ENCODE measurements around the gene EPHA7. TPM values are rescaled to one million over a fixed set of nuclear protein-coding genes. Genes with fewer than 3 reads are reported as not detected.

The EPHA7 gene
- total and polyA plus RNA-seq, 4 donors: under 0.01 to 0.37 (median 0.01) TPM; not detected in 1

DNA sequence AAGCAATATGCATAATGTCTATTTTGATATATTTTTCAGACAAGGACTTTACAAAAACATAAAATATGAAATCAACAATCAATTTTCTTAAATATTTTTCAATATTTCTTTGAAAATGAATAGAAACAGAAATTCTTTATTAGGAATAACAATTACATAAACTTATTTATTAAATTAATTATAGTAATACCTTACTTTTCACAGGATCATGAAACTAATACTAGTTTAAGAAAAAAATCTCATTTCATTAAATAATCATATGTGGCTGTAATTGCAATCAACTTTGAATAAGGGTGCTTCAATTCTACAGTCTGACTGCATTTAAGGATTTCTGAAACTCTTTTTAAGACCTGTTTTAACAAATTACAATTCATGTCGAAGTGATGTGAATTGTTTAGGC lies 26.6 kb downstream of the EPHA7 start:
- WGBS: 73% methylated on average over 1 of the region's 1 CpG

DNA sequence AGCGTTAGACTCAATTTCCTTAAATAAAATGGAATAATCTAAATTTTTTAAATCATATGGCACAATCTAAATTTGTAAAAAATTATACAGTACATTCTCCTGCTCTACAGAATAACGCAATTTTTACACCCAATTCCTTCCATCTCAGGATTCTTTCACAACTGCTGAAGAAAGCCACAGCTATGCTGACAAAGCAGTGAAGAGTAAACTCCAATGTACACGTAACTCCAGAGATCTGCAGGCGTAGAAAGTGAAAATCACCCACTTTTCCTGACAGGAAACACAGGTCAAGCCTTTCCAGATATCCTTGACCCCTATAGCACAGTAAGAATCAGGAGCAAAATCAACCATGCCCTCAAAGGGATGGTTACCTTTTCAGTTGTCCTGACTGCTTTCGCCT lies 27.4 kb downstream of the EPHA7 start:
- no peak for DNase-seq (ENCODE audit: low spot score)
- H3K27ac ChIP-seq (ENCODE audit: low read depth in 1 of 2, low read length in 2 of 2): no peak overlapping the region
- no peaks in the 10 kb centered on the region for H3K9me3 ChIP-seq (ENCODE audit: control insufficient read depth in 4 of 4, low read length in 3 of 4)
- WGBS: 36% methylated on average over 5 of the region's 5 CpGs
- H3K36me3 ChIP-seq (ENCODE audit: control insufficient read depth in 4 of 4, insufficient read depth in 3 of 4, low read depth in 1 of 4, low read length in 3 of 4): no peaks in the 10 kb centered on the region
- no peak for TF ChIP-seq FOXA2 (IDR thresholded peaks at IDR 0.05)
- no peak for TF ChIP-seq TAF1 (conservative IDR thresholded peaks at IDR 0.05)
- TF ChIP-seq YY1 (IDR thresholded peaks at IDR 0.05): no peak
- no peak for TF ChIP-seq NR2F2 (IDR thresholded peaks at IDR 0.05)
- TF ChIP-seq, protein P1, sequence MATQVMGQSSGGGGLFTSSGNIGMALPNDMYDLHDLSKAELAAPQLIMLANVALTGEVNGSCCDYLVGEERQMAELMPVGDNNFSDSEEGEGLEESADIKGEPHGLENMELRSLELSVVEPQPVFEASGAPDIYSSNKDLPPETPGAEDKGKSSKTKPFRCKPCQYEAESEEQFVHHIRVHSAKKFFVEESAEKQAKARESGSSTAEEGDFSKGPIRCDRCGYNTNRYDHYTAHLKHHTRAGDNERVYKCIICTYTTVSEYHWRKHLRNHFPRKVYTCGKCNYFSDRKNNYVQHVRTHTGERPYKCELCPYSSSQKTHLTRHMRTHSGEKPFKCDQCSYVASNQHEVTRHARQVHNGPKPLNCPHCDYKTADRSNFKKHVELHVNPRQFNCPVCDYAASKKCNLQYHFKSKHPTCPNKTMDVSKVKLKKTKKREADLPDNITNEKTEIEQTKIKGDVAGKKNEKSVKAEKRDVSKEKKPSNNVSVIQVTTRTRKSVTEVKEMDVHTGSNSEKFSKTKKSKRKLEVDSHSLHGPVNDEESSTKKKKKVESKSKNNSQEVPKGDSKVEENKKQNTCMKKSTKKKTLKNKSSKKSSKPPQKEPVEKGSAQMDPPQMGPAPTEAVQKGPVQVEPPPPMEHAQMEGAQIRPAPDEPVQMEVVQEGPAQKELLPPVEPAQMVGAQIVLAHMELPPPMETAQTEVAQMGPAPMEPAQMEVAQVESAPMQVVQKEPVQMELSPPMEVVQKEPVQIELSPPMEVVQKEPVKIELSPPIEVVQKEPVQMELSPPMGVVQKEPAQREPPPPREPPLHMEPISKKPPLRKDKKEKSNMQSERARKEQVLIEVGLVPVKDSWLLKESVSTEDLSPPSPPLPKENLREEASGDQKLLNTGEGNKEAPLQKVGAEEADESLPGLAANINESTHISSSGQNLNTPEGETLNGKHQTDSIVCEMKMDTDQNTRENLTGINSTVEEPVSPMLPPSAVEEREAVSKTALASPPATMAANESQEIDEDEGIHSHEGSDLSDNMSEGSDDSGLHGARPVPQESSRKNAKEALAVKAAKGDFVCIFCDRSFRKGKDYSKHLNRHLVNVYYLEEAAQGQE (IDR thresholded peaks at IDR 0.05): no peak
- TF ChIP-seq, protein P2, sequence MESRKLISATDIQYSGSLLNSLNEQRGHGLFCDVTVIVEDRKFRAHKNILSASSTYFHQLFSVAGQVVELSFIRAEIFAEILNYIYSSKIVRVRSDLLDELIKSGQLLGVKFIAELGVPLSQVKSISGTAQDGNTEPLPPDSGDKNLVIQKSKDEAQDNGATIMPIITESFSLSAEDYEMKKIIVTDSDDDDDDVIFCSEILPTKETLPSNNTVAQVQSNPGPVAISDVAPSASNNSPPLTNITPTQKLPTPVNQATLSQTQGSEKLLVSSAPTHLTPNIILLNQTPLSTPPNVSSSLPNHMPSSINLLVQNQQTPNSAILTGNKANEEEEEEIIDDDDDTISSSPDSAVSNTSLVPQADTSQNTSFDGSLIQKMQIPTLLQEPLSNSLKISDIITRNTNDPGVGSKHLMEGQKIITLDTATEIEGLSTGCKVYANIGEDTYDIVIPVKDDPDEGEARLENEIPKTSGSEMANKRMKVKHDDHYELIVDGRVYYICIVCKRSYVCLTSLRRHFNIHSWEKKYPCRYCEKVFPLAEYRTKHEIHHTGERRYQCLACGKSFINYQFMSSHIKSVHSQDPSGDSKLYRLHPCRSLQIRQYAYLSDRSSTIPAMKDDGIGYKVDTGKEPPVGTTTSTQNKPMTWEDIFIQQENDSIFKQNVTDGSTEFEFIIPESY (IDR thresholded peaks at IDR 0.05): no peak
- TF ChIP-seq RAD21 (IDR thresholded peaks at IDR 0.05): no peak
- H3K27me3 ChIP-seq (ENCODE audit: control insufficient read depth in 4 of 4, insufficient read depth in 4 of 4, low read length in 3 of 4): peaks cover 0 to 4% (median 0%) of the 10 kb centered on the region in 4 donors
- no peak overlapping the region for H3K9ac ChIP-seq (ENCODE audit: low read depth in 1 of 2, low read length in 2 of 2)
- no peak overlapping the region for H3K4me3 ChIP-seq (ENCODE audit: low read depth in 1 of 3, low read length in 3 of 3)
- no peaks in the 10 kb centered on the region for H3K4me1 ChIP-seq (ENCODE audit: control insufficient read depth in 4 of 4, insufficient read depth in 4 of 4, low read length in 3 of 4)

More for the DNA sequence above, 26.6 kb downstream of the EPHA7 start:
- Histone ChIP-seq H3K27me3 (ENCODE audit: control insufficient read depth in 4 of 4, insufficient read depth in 4 of 4, low read length in 3 of 4) (peaks cover 0 to 4% (median 0%) of the 10 kb centered on the region in 4 donors), H3K36me3 (ENCODE audit: control insufficient read depth in 4 of 4, insufficient read depth in 3 of 4, low read depth in 1 of 4, low read length in 3 of 4) (no peaks in the 10 kb centered on the region), H3K4me3 (ENCODE audit: low read depth in 1 of 3, low read length in 3 of 3) (no peak overlapping the region), H3K9me3 (ENCODE audit: control insufficient read depth in 4 of 4, low read length in 3 of 4) (no peaks in the 10 kb centered on the region), H3K4me1 (ENCODE audit: control insufficient read depth in 4 of 4, insufficient read depth in 4 of 4, low read length in 3 of 4) (no peaks in the 10 kb centered on the region), H3K27ac (ENCODE audit: low read depth in 1 of 2, low read length in 2 of 2) (no peak overlapping the region), H3K9ac (ENCODE audit: low read depth in 1 of 2, low read length in 2 of 2) (no peak overlapping the region)
- no peak for TF ChIP-seq YY1 (IDR thresholded peaks at IDR 0.05)
- no peak for DNase-seq (ENCODE audit: low spot score)

DNA sequence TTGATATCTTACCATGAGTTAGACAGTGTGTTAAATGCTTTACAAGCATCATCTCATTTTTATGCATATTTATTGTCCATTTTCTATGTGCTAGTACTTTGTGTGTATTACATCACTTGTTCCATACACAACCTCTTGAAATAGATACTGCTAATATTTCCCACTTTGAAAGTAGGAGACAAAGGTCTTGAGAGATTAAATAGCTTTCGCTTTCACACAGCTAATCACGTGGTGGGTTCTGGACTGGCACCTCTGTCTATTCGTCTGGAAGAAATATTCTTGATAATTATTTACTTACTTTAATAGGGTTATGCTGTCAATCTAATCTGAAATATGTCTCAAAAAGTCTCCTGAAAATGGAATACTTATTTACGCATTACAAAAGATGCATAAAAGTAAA lies 30.2 kb downstream of the EPHA7 start:
- H3K4me1 ChIP-seq (ENCODE audit: control insufficient read depth in 4 of 4, insufficient read depth in 4 of 4, low read length in 3 of 4): no peaks in the 10 kb centered on the region
- no peak for DNase-seq (ENCODE audit: low spot score)
- H3K27ac ChIP-seq (ENCODE audit: low read depth in 1 of 2, low read length in 2 of 2): no peak overlapping the region
- H3K9me3 ChIP-seq (ENCODE audit: control insufficient read depth in 4 of 4, low read length in 3 of 4): no peaks in the 10 kb centered on the region
- H3K4me3 ChIP-seq (ENCODE audit: low read depth in 1 of 3, low read length in 3 of 3): no peak overlapping the region
- no peaks in the 10 kb centered on the region for H3K36me3 ChIP-seq (ENCODE audit: control insufficient read depth in 4 of 4, insufficient read depth in 3 of 4, low read depth in 1 of 4, low read length in 3 of 4)
- WGBS: 56% methylated on average over 4 of the region's 4 CpGs
- H3K9ac ChIP-seq (ENCODE audit: low read depth in 1 of 2, low read length in 2 of 2): no peak overlapping the region
- H3K27me3 ChIP-seq (ENCODE audit: control insufficient read depth in 4 of 4, insufficient read depth in 4 of 4, low read length in 3 of 4): peaks cover 0 to 4% (median 0%) of the 10 kb centered on the region in 4 donors
- TF ChIP-seq, protein P3, sequence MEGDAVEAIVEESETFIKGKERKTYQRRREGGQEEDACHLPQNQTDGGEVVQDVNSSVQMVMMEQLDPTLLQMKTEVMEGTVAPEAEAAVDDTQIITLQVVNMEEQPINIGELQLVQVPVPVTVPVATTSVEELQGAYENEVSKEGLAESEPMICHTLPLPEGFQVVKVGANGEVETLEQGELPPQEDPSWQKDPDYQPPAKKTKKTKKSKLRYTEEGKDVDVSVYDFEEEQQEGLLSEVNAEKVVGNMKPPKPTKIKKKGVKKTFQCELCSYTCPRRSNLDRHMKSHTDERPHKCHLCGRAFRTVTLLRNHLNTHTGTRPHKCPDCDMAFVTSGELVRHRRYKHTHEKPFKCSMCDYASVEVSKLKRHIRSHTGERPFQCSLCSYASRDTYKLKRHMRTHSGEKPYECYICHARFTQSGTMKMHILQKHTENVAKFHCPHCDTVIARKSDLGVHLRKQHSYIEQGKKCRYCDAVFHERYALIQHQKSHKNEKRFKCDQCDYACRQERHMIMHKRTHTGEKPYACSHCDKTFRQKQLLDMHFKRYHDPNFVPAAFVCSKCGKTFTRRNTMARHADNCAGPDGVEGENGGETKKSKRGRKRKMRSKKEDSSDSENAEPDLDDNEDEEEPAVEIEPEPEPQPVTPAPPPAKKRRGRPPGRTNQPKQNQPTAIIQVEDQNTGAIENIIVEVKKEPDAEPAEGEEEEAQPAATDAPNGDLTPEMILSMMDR (IDR thresholded peaks at IDR 0.05; ENCODE audit: low read depth, low read length, missing input control): no peak
- TF ChIP-seq HNF4G (IDR thresholded peaks at IDR 0.05) (no peak), YY1 (IDR thresholded peaks at IDR 0.05) (no peak), FOXA2 (IDR thresholded peaks at IDR 0.05) (no peak), GABPA (IDR thresholded peaks at IDR 0.05 in 1 of 2, conservative IDR thresholded peaks at IDR 0.05 in 1 of 2) (no peak), FOXA1 (IDR thresholded peaks at IDR 0.05) (no peak), RXRA (IDR thresholded peaks at IDR 0.05) (no peak), JUND (IDR thresholded peaks at IDR 0.05) (no peak), NR2F2 (IDR thresholded peaks at IDR 0.05) (no peak)
- TF ChIP-seq, protein P1 (IDR thresholded peaks at IDR 0.05): no peak
- TF ChIP-seq, protein P2 (IDR thresholded peaks at IDR 0.05): no peak
- TF ChIP-seq, protein P4, sequence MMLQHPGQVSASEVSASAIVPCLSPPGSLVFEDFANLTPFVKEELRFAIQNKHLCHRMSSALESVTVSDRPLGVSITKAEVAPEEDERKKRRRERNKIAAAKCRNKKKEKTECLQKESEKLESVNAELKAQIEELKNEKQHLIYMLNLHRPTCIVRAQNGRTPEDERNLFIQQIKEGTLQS (IDR thresholded peaks at IDR 0.05): no peak

Measured in liver (tissue), 9 donors.